Measurements from ENCODE around the gene PGM2L1. TPM values are rescaled to one million over a fixed set of nuclear protein-coding genes. Genes with fewer than 3 reads are reported as not detected.

Gene PGM2L1
- total RNA-seq, 1 donor from 2014 or later, result 15.9 TPM

GRCh38 chr11:74347381-74347780 lies 50.9 kb downstream of the PGM2L1 start:
- Mint-ChIP-seq H3K27ac (no peak overlapping the region), H3K9me3 (no peaks in the 10 kb centered on the region), H3K36me3 (peaks cover 19% of the 10 kb centered on the region), H3K27me3 (ENCODE audit: insufficient read depth, low read depth) (no peaks in the 10 kb centered on the region), H3K4me3 (no peak overlapping the region), H3K4me1 (no peaks in the 10 kb centered on the region)
- Histone ChIP-seq H3K9me3 (ENCODE audit: low read depth) (no peaks in the 10 kb centered on the region), H3K27me3 (no peaks in the 10 kb centered on the region), H3K9ac (no peak overlapping the region), H3F3A (ENCODE audit: low read depth) (no peaks in the 10 kb centered on the region), H3K4me3 (no peak overlapping the region), H4K20me1 (ENCODE audit: low read depth) (no peaks in the 10 kb centered on the region), H3K4me1 (no peaks in the 10 kb centered on the region), H3K79me2 (ENCODE audit: low read depth) (no peaks in the 10 kb centered on the region), H3K36me3 (peaks cover 10% of the 10 kb centered on the region), H3K27ac (no peak overlapping the region), H3K4me2 (no peak overlapping the region), H2AFZ (replicated peaks) (no peak overlapping the region)
- no peak for DNase-seq (ENCODE audit: low spot score)
- TF ChIP-seq EZH2 (IDR thresholded peaks at IDR 0.05) (no peak), EZH2phosphoT487 (IDR thresholded peaks at IDR 0.05) (no peak), CTCF (IDR thresholded peaks at IDR 0.05) (no peak)

GRCh38 chr11:74345420-74345819 lies 52.8 kb downstream of the PGM2L1 start:
- Histone ChIP-seq H3K79me2 (ENCODE audit: low read depth) (no peaks in the 10 kb centered on the region), H3K27ac (no peak overlapping the region), H3F3A (ENCODE audit: low read depth) (no peaks in the 10 kb centered on the region), H3K9me3 (ENCODE audit: low read depth) (no peaks in the 10 kb centered on the region), H4K20me1 (ENCODE audit: low read depth) (no peaks in the 10 kb centered on the region), H3K4me3 (no peak overlapping the region), H3K27me3 (no peaks in the 10 kb centered on the region), H3K4me2 (no peak overlapping the region), H2AFZ (replicated peaks) (no peak overlapping the region), H3K9ac (no peak overlapping the region), H3K36me3 (peaks cover 12% of the 10 kb centered on the region), H3K4me1 (no peaks in the 10 kb centered on the region)
- Mint-ChIP-seq H3K27ac (no peak overlapping the region), H3K9me3 (no peaks in the 10 kb centered on the region), H3K27me3 (ENCODE audit: insufficient read depth, low read depth) (no peaks in the 10 kb centered on the region), H3K36me3 (peaks cover 21% of the 10 kb centered on the region), H3K4me3 (no peak overlapping the region), H3K4me1 (no peaks in the 10 kb centered on the region)
- no peak for DNase-seq (ENCODE audit: low spot score)
- TF ChIP-seq EZH2phosphoT487 (IDR thresholded peaks at IDR 0.05) (no peak), EZH2 (IDR thresholded peaks at IDR 0.05) (no peak), CTCF (IDR thresholded peaks at IDR 0.05) (no peak)

- Mint-ChIP-seq H3K27me3 (ENCODE audit: insufficient read depth, low read depth) (no peaks in the 10 kb centered on the region), H3K4me1 (no peaks in the 10 kb centered on the region), H3K9me3 (no peaks in the 10 kb centered on the region), H3K36me3 (peaks cover 22% of the 10 kb centered on the region), H3K4me3 (no peak overlapping the region), H3K27ac (no peak overlapping the region)
- H3K79me2 ChIP-seq (ENCODE audit: low read depth), result no peaks in the 10 kb centered on the region
- H3K27ac ChIP-seq, result no peak overlapping the region
- H2AFZ ChIP-seq (replicated peaks), result no peak overlapping the region
- H3K4me1 ChIP-seq, result no peaks in the 10 kb centered on the region
- H3K9me3 ChIP-seq (ENCODE audit: low read depth), result no peaks in the 10 kb centered on the region
- H3F3A ChIP-seq (ENCODE audit: low read depth), result no peaks in the 10 kb centered on the region
- no peak overlapping the region for H3K4me3 ChIP-seq
- no peak for DNase-seq (ENCODE audit: low spot score)
- no peaks in the 10 kb centered on the region for H4K20me1 ChIP-seq (ENCODE audit: low read depth)
- H3K9ac ChIP-seq, result no peak overlapping the region
- no peak overlapping the region for H3K4me2 ChIP-seq
- peaks cover 12% of the 10 kb centered on the region for H3K36me3 ChIP-seq
- TF ChIP-seq EZH2 (IDR thresholded peaks at IDR 0.05), result no peak
- TF ChIP-seq CTCF (IDR thresholded peaks at IDR 0.05), result no peak
- no peak for TF ChIP-seq EZH2phosphoT487 (IDR thresholded peaks at IDR 0.05)
- no peaks in the 10 kb centered on the region for H3K27me3 ChIP-seq
Measured at GRCh38 chr11:74341921-74342320, 56.3 kb downstream of the PGM2L1 start.

Data from neural progenitor cell (in vitro differentiated cells).